ENCODE measurements around the gene KRT20. TPM values are rescaled to one million over a fixed set of nuclear protein-coding genes. Genes with fewer than 3 reads are reported as not detected.

KRT20 gene
- total and polyA plus RNA-seq, 2 donors (not counting 3 experiments of a cell fraction or from before 2014, with no cell fraction given): not detected

GRCh38 chr17:40849723-40850122, 35.3 kb downstream of the KRT20 start:
- TF ChIP-seq, protein P1, sequence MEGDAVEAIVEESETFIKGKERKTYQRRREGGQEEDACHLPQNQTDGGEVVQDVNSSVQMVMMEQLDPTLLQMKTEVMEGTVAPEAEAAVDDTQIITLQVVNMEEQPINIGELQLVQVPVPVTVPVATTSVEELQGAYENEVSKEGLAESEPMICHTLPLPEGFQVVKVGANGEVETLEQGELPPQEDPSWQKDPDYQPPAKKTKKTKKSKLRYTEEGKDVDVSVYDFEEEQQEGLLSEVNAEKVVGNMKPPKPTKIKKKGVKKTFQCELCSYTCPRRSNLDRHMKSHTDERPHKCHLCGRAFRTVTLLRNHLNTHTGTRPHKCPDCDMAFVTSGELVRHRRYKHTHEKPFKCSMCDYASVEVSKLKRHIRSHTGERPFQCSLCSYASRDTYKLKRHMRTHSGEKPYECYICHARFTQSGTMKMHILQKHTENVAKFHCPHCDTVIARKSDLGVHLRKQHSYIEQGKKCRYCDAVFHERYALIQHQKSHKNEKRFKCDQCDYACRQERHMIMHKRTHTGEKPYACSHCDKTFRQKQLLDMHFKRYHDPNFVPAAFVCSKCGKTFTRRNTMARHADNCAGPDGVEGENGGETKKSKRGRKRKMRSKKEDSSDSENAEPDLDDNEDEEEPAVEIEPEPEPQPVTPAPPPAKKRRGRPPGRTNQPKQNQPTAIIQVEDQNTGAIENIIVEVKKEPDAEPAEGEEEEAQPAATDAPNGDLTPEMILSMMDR (IDR thresholded peaks at IDR 0.05; ENCODE audit: extremely low read depth in 1 of 2, insufficient read depth in 1 of 2, low read depth in 1 of 2, low read length in 2 of 2): no peak
- TF ChIP-seq POLR2AphosphoS5 (IDR thresholded peaks at IDR 0.05; ENCODE audit: insufficient read depth, low read depth, low read length): no peak
- no peak for TF ChIP-seq POLR2A (IDR thresholded peaks at IDR 0.05; ENCODE audit: low read depth, low read length)
- TF ChIP-seq GATA2 (IDR thresholded peaks at IDR 0.05; ENCODE audit: insufficient read depth, insufficient read length, low read depth, low read length): no peak
- TF ChIP-seq EZH2 (IDR thresholded peaks at IDR 0.05; ENCODE audit: borderline replicate concordance, low read depth, low read length, severe bottlenecking): no peak
- BruUV-seq (replicated peaks): no TSS peak
- H4K20me1 ChIP-seq (replicated peaks; ENCODE audit: control insufficient read depth, extremely low read depth, insufficient read depth, low read length): no peaks in the 10 kb centered on the region
- peaks cover 8% of the 10 kb centered on the region for H3K4me1 ChIP-seq (ENCODE audit: control insufficient read depth, extremely low read depth, insufficient read depth, low read length)
- ChIA-PET CTCF (interaction anchor here (1.7 kb wide), 1 partner anchor 13 kb away, joined by 4 read pairs; no protein-coding TSS in a partner anchor), POLR2A (no interaction called here)
- H3K27ac ChIP-seq (ENCODE audit: insufficient read depth, low read depth, low read length): no peak overlapping the region
- intact Hi-C loops (cut with micrococcal nuclease): no loop called here
- no peak for FAIRE-seq
- no peak for DNase-seq (ENCODE audit: low read depth, low spot score)
- no peak overlapping the region for H3K9ac ChIP-seq (replicated peaks; ENCODE audit: extremely low read depth, insufficient read depth, low read length)
- no peaks in the 10 kb centered on the region for H3K9me1 ChIP-seq (replicated peaks; ENCODE audit: control insufficient read depth, extremely low read depth, insufficient read depth, low read length)
- dilution Hi-C loops (cut with MboI; ENCODE audit: extremely low pct_ligation_motif_present, low sequenced_read_pairs): no loop called here
- H3K4me2 ChIP-seq (ENCODE audit: insufficient read depth, low read length): no peak overlapping the region
- peaks cover 7 to 10% of the 10 kb centered on the region in 2 experiments for H3K27me3 ChIP-seq (ENCODE audit: control insufficient read depth in 2 of 2, insufficient read depth in 2 of 2, low read length in 2 of 2)
- no peak overlapping the region for H3K4me3 ChIP-seq (replicated peaks in 1 of 3; ENCODE audit: insufficient read depth in 1 of 3, low read depth in 1 of 3, low read length in 3 of 3)
- no peaks in the 10 kb centered on the region for H3K79me2 ChIP-seq (ENCODE audit: control insufficient read depth, insufficient read depth, low read length)
- H3K36me3 ChIP-seq (ENCODE audit: control insufficient read depth in 2 of 2, extremely low read depth in 1 of 2, insufficient read depth in 2 of 2, low read length in 2 of 2): no peaks in the 10 kb centered on the region
- no peak overlapping the region for H2AFZ ChIP-seq (ENCODE audit: low read depth, low read length)
- no peaks in the 10 kb centered on the region for H3K9me3 ChIP-seq (replicated peaks; ENCODE audit: control insufficient read depth, insufficient read depth, low read length)

Measured in endothelial cell of umbilical vein (primary cell).